Ovary (tissue), 9 donors: Measurements from ENCODE around the gene COL23A1. TPM values are rescaled to one million over a fixed set of nuclear protein-coding genes. Genes with fewer than 3 reads are reported as not detected.

Experiments
- DNase-seq, 5 donors: peaks; one replicate each; pipeline ENCODE4 v3.0.0-alpha.2; 2019 to 2020
- H3K27ac ChIP-seq, 2 donors: fragments of 200-600 bp; one replicate each; pipeline versions ENCODE4 v1.5.1 to v1.8.0; 2019 to 2022
- H3K27me3 ChIP-seq: fragments of 200-600 bp; one replicate; pipeline ENCODE4 v1.8.0; 2022
- H3K36me3 ChIP-seq: fragments of 200-600 bp; sonication (generic); one replicate; pipeline ENCODE4 v1.5.1; 2019
- H3K4me1 ChIP-seq: one replicate; pipeline ENCODE4 v1.8.1; 2013; ENCODE audit warnings: mild to moderate bottlenecking, moderate library complexity; ENCODE audit not compliant: insufficient read depth
- H3K4me3 ChIP-seq: fragments of 200-600 bp; sonication (generic); one replicate; pipeline ENCODE4 v1.5.1; 2017
- H3K9me3 ChIP-seq, 2 donors: fragments of 200-600 bp in 1 of 2; sonication (generic) in 1 of 2; one replicate each; pipeline versions ENCODE4 v1.5.1 to v1.8.1; 2013 to 2019; ENCODE audit warnings: mild to moderate bottlenecking in 1 of 2, moderate library complexity in 1 of 2
- CTCF ChIP-seq, 3 donors: fragments of 450-650 bp in 2 of 3; fragments of 200-600 bp in 1 of 3; IDR thresholded peaks; one replicate each; pipeline versions ENCODE4 v1.5.1 to v1.8.0; 2016 to 2022; ENCODE audit warnings: antibody characterized with exemption in 3 of 3, mild to moderate bottlenecking in 1 of 3
- EP300 ChIP-seq: sonication (generic); formaldehyde crosslinking; IDR thresholded peaks from one replicate; pipeline ENCODE4 v1.6.1; 2017; ENCODE audit warnings: antibody characterized with exemption
- POLR2A ChIP-seq: fragments of 450-650 bp; IDR thresholded peaks from one replicate; pipeline ENCODE4 v1.6.1; 2017; ENCODE audit warnings: antibody characterized with exemption, mild to moderate bottlenecking, moderate library complexity
- WGBS, 3 donors: extraction: QIAGEN DNeasy Blood & Tissue Kit in 1 of 3; methylation state at CpG; one replicate each; pipeline versions ENCODE4 v1.1.5 to v1.1.7; 2013 to 2017; 5-methylcytosine and 5-hydroxymethylcytosine counted together
- intact Hi-C, 4 donors: fragments of 100-400 bp; cut with DNase I; formaldehyde crosslinking; loops; one replicate each; pipeline versions ENCODE4 v1.11.0 to v1.15.1; 2022 to 2023
- polyA plus RNA-seq, 2 donors: library from polyadenylated mRNA; stranded (reverse); fragments of 200-250 nt in 1 of 2; fragments of 350-450 nt in 1 of 2; fragmentation: Illumina TruSeq in 1 of 2; extraction: RNeasy Lipid Tissue Mini Kit (QIAGEN cat#74804) in 1 of 2; gene quantifications; one replicate each; pipeline ENCODE4 v1.2.3, GENCODE V29; 2013 to 2014
- total RNA-seq, 7 donors: library from RNA; depleted of rRNA in 2 of 7; stranded (reverse); fragments of >200 nt in 2 of 7; fragmentation: NEBNext Ultra II Directional in 3 of 7; extraction: Animal tissue kit (Norgen Biotek cat#: 25700) in 3 of 7; gene quantifications; one replicate each; pipeline versions ENCODE4 v1.1.0 to v1.2.4, GENCODE V29; 2016 to 2023
- donor health status: DM: no; HTN: no; CAD: no; lungs with moderate emphysema.
- donor health status: DM: no; HTN: no; CAD: no.
- donor health status: Bipolar disorder and iron deficiency.
- donor health status: DM: yes; HTN: yes; CAD: no.
- donor health status: DM: no; HTN: no; CAD: no.
- donor health status: DM: yes; HTN: yes; CAD: no.

COL23A1 gene
- total and polyA plus RNA-seq, 9 donors, result 0.13 to 0.92 (median 0.39) TPM; not detected in 1

DNA sequence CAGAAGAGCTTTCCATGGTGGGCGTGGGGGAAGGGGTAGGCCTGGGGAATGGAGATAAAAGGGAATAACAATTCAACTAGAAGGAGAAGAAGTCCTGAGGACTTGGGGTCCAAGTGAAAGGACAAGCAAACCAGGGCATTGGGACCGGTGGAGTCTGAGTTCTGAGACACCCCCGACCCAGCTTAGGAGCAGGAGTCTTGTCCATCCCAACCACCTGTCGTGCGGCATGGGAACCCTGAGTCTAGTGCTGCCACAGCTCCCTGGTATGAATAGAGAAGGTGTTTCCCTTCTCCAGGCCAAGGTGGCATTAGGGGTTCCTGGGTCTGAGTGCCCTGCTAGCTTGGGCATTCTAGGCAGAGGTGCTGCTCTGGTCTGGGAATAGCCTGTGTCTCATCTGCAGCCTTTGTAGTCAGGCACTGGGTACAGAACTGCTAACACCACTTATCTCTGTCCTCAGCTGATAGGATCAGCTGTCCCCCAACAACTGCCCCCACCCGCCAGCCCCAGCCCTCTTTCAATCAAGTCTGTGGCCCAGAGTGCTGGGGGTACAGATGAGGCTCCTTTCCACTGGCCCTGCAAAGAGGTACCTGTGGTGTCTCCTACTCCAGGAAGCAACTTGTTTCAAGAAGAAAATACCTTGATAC, 375.9 kb downstream of the COL23A1 start:
- H3K36me3 ChIP-seq, result no peaks in the 10 kb centered on the region
- H3K27me3 ChIP-seq, result no peaks in the 10 kb centered on the region
- TF ChIP-seq POLR2A (no peak), EP300 (no peak), CTCF (IDR thresholded peaks at IDR 0.05) (no peak)
- peaks cover 1% of the 10 kb centered on the region for H3K4me1 ChIP-seq
- no peak for DNase-seq
- H3K4me3 ChIP-seq, result no peak overlapping the region
- WGBS, 3 donors, result 85 to 87% (median 86%) methylated on average over 6 of the region's 6 CpGs
- H3K27ac ChIP-seq, result no peak overlapping the region
- intact Hi-C loops, result no loop called here
- H3K9me3 ChIP-seq, result no peaks in the 10 kb centered on the region

GRCh38 chr5:178213748-178214151, 376.4 kb downstream of the COL23A1 start:
- no peak overlapping the region for H3K4me3 ChIP-seq
- TF ChIP-seq CTCF (IDR thresholded peaks at IDR 0.05) (no peak), POLR2A (no peak), EP300 (no peak)
- H3K4me1 ChIP-seq, result peaks cover 1% of the 10 kb centered on the region
- DNase-seq, result no peak
- H3K36me3 ChIP-seq, result no peaks in the 10 kb centered on the region
- intact Hi-C loops, result no loop called here
- no peaks in the 10 kb centered on the region for H3K9me3 ChIP-seq
- no peaks in the 10 kb centered on the region for H3K27me3 ChIP-seq
- whole genome bisulfite sequencing, 3 donors, result 68 to 75% (median 72%) methylated on average over 8 of the region's 8 CpGs
- H3K27ac ChIP-seq, result no peak overlapping the region

GRCh38 chr5:178213003-178213461, 377.2 kb downstream of the COL23A1 start:
- Histone ChIP-seq H3K4me1 (peaks cover 1% of the 10 kb centered on the region), H3K27me3 (no peaks in the 10 kb centered on the region), H3K4me3 (no peak overlapping the region), H3K9me3 (no peaks in the 10 kb centered on the region), H3K27ac (no peak overlapping the region), H3K36me3 (no peaks in the 10 kb centered on the region)
- DNase-seq, result no peak
- WGBS, 3 donors, result 49 to 71% (median 65%) methylated on average over 4 of the region's 4 CpGs
- intact Hi-C loops, result no loop called here
- no peak for TF ChIP-seq CTCF (IDR thresholded peaks at IDR 0.05)
- TF ChIP-seq EP300, result no peak
- TF ChIP-seq POLR2A, result no peak

DNA sequence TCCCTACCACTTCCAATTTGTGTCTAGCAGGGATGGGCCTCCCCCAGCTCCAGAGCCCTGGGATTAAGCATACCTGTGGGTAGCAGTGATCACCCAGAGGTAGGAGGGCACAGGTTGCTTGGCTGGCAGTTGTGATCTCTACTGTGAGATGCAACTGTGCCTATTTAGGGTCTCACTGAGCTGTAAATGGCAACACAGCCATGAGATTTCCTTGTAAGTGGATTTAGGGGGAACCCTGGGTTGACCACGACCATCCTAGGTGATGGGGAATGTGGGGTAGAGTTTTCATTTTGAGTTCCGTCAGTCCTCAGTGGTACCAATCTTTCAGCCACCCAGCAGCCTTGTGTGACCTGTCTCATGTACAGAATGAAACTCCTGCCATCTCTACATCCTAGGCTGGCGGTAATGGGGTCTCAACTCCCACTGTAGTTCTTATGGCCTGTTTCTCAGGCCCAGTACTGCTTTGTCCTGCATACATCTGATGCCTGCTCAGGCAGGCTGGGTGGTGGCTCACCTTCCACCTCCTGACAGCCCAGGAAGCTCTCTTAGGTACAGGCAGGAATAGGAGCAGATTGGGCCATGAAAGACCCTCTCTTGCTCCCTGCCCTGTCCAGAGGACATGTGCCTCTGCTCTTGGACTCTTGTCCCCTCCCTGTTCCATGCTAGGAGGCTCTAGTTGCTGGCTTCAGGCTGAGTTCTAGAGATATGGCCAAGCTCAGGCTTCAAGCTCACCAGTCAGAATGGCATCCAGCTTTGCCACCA, 377.8 kb downstream of the COL23A1 start:
- Histone ChIP-seq H3K4me3 (no peak overlapping the region), H3K36me3 (no peaks in the 10 kb centered on the region), H3K27me3 (no peaks in the 10 kb centered on the region), H3K4me1 (peaks cover 3% of the 10 kb centered on the region), H3K27ac (no peak overlapping the region), H3K9me3 (no peaks in the 10 kb centered on the region)
- no peak for DNase-seq
- TF ChIP-seq EP300 (no peak), CTCF (IDR thresholded peaks at IDR 0.05) (no peak), POLR2A (no peak)
- intact Hi-C loops, result no loop called here
- WGBS, 3 donors, result 78 to 92% (median 85%) methylated on average over 3 of the region's 3 CpGs
